AG04449 (cell line): ENCODE data around the gene RFC5.
A peak's percentile ranks its signal among the peaks of the same experiment; 100 is the strongest.

Experiments used
- CTCF ChIA-PET: fragments of 350-600 bp; formaldehyde crosslinking; extraction: SDS; loops from one replicate; lab custom pipeline; 2021; ENCODE audit warnings: antibody characterized with exemption; lab: Yijun Ruan, JAX
- POLR2A ChIA-PET: fragments of 400-600, 350-600 bp; formaldehyde crosslinking; extraction: SDS; loops from one replicate; lab custom pipeline; 2020; ENCODE audit warnings: antibody characterized with exemption, inconsistent platforms; lab: Yijun Ruan, JAX
- DNase-seq: peaks from one replicate; pipeline ENCODE4 v3.0.0-alpha.2; 2010; ENCODE audit warnings: low read depth, low spot score
- H3K4me3 ChIP-seq: 2 replicates; pipeline ENCODE4 v1.5.1; 2011; ENCODE audit warnings: low read depth, mild to moderate bottlenecking, control low read depth, low read length
- CTCF ChIP-seq: IDR thresholded peaks from one replicate; pipeline ENCODE4 v1.5.1; 2011; ENCODE audit warnings: mild to moderate bottlenecking, moderate library complexity, low read length, control low read depth, inconsistent platforms; ENCODE audit not compliant: insufficient read depth; ENCODE audit errors: missing control alignments

RFC5 gene

GRCh38 chr12:118058227-118058626 is 41.7 kb downstream of the RFC5 start:
- CTCF ChIA-PET = interaction anchor here (1.3 to 1.7 kb wide), 2 partner anchors 14 to 183 kb away, joined by 3 to 6 read pairs; no protein-coding TSS in a partner anchor
- POLR2A ChIA-PET = no interaction called here
- no peak for DNase-seq
- H3K4me3 ChIP-seq = no peak overlapping the region
- no peak for TF ChIP-seq CTCF

DNA sequence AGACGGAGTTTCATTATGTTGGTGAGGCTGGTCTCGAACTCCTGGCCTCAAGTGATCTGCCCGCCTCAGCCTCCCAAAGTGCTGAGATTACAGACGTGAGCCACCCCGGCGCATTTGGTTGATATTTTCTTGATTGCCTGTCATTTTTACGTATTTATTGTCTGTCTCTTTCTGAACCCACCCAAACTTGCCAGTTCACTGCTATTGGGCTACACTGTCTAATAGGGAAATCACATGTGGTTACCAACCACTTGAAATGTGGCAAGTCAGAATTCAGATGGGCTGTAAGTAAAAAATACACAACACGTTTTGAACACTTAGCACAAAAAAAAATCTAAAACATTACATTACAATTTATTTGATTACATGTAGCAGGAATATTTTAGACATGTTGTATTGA is 42.4 kb downstream of the RFC5 start:
- DNase-seq = no peak
- ChIA-PET POLR2A (no interaction called here), CTCF (interaction anchor here (1.3 kb wide), 2 partner anchors 23 to 184 kb away, joined by 3 to 8 read pairs; no protein-coding TSS in a partner anchor)
- H3K4me3 ChIP-seq = peak overlapping the region; percentile 82; the same call in 1 of the 2 replicates
- TF ChIP-seq CTCF = no peak

- ChIA-PET CTCF (interaction anchor here (0.7 to 1.3 kb wide), 3 partner anchors 7 to 184 kb away, joined by 3 to 8 read pairs (median 3); no protein-coding TSS in a partner anchor), POLR2A (no interaction called here)
- no peak for TF ChIP-seq CTCF
- DNase-seq = no peak
- H3K4me3 ChIP-seq = peak overlapping the region; percentile 82
Observed at GRCh38 chr12:118059341-118060191, 43.1 kb downstream of the RFC5 start.

DNA sequence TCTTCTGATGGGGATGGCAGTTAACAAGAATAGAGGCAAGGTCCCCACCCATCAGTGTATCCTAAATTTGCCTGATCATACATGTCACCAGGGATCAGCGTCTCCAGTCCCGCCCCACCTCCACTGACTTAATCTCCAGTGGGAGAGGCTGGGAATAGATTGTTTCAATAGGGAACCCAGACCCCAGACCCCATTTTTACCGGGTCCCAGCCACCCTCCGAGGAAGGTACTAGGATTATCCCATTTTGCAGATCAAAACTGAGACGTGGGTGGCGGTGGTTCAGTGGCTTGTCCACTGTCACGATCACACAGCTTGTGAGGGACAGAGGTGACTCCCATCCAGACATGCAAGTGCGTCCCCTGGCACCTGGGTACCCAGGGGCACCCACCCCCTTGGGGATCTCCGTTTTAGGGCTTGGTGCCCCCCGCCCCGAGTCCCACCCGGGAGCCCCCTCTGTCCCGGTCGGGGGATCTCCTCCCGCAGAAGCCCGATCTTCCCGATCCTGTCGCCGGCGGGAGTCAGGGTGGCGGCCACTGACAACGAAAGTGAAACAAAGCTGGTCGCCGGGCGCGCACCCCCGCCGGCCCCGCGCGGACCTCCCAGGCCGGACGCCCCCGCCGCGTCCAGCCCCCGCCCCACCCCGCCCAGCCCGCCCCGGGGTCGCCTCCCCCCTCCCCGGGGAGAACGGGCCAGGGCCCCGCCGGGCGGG is 44.0 kb downstream of the RFC5 start:
- no peak for DNase-seq
- H3K4me3 ChIP-seq = peak overlapping the region; percentile 82
- POLR2A ChIA-PET = no interaction called here
- TF ChIP-seq CTCF = no peak
- CTCF ChIA-PET = interaction anchor here (1.1 to 1.3 kb wide), 3 partner anchors 8 to 26 kb away, joined by 3 to 8 read pairs (median 3); no protein-coding TSS in a partner anchor

- no peak for TF ChIP-seq CTCF
- H3K4me3 ChIP-seq = peak within 1 kb of the TSS; percentile 82
- ChIA-PET POLR2A (no interaction called here), CTCF (interaction anchor here (1.1 to 2.3 kb wide), 3 partner anchors 9 to 60 kb away, joined by 3 to 7 read pairs (median 3); no protein-coding TSS in a partner anchor)
- no peak for DNase-seq
Observed at GRCh38 chr12:118061011-118061872, 44.7 kb downstream of the RFC5 start, which contains the start of gene WSB2. Gene WSB2, minus strand, starts transcription at chr12:118061179. Its CDS starts 131 bp downstream, at chr12:118061048.
